Measurements from ENCODE around the gene MAGI1.

MAGI1 gene

GRCh38 chr3:65939184-65939583 lies 99.5 kb downstream of the MAGI1 start:
- no peak for DNase-seq

DNA sequence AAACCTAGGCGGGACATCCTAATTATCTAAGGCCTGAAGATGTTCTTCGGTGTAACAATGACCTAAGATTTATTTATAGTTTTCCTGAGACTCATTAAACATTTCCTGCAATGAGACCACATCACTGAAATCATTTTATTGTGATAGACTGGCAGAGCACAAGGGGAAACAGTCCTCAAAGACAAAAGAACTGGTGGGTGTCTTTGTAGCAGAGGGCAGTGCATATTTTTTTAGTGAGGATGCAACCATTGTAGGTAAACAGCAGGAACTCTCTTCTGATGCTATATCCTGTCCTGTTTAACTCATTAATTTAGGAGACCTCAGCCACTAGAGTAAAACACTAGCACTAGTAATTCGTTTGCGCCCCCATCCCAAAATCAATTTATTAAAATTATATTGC lies 100.0 kb downstream of the MAGI1 start:
- DNase-seq, result no peak

GRCh38 chr3:65938147-65938546 lies 100.6 kb downstream of the MAGI1 start:
- no peak for DNase-seq

DNA sequence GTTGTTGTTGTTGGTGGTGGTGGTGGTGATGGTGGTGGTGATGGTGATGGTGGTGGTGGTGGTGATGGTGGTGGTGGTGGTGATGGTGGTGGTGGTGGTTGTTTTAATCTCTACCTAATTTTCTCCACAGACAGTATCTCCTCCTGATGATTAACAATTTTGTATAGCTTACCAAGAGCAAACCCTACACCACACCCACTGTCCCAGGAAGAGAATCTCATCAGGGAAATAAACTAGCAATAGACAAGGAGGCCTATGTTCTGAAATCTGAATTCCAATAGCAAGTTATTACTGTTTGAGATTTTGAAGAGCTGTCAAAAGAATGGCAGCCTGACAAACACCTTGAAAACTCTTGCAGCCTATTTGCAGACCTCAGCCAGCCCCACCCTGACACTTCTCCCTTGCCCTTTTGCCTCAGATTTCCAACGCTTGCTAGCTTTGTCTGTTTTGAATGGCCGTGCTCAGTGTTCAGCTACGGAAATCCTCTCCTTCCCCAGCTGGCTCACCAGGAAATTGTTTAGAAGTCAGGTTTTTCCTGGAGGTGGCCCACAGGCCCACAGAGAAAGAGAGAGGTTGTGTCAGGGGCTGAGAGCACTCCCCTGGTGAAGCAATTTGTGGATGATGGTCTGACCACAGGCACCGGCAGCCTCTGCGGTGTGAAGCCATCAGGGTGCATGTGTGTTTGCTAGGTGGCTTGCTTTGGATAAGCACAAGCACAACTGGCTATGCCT lies 101.6 kb downstream of the MAGI1 start:
- DNase-seq, result no peak

GRCh38 chr3:65935724-65936123 lies 103.0 kb downstream of the MAGI1 start:
- no peak for DNase-seq

GRCh38 chr3:65930648-65931047 lies 108.1 kb downstream of the MAGI1 start:
- DNase-seq, result no peak

DNA sequence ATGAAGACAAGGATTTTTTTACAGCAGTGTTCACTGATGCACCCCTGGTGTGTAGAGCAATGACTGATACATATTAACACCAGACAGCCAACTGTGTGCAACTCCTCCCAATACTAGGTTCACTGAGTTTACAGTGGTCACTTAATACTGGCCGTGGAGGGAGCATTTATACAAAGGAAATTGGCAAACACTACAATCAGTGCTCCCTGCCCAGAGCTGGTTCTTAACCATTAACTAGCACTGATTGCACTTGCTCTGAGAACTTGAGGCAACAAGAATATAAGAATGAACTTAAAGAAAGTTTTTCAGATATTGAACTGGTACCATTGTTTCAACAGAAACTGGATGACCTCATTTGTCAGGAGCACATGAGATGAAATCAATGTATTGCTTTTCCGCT lies 110.6 kb downstream of the MAGI1 start:
- DNase-seq, result no peak

DNA sequence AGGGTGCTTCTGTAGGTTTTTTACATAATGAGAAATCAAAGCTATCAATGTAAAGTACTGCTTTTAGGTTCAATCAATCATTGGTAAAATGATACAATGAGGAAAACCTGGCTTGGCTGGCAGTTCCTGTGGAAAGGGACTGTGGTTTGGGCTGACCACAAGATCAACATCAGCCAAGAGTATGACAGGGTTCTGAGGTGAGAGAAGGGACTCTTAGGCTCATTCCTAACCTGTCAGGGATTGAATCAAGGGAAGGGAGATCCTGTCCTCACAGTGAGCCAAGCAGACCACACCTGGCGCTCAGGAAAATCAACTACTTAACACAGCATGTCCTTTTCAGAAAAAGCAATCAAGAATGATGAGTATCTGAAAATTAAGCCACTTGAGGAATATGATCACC lies 111.1 kb downstream of the MAGI1 start:
- no peak for DNase-seq

GRCh38 chr3:65925254-65925954 lies 113.3 kb downstream of the MAGI1 start:
- no peak for DNase-seq

GRCh38 chr3:65924762-65925161 lies 114.0 kb downstream of the MAGI1 start:
- DNase-seq, result no peak

GRCh38 chr3:65922441-65922840 lies 116.3 kb downstream of the MAGI1 start:
- no peak for DNase-seq

DNA sequence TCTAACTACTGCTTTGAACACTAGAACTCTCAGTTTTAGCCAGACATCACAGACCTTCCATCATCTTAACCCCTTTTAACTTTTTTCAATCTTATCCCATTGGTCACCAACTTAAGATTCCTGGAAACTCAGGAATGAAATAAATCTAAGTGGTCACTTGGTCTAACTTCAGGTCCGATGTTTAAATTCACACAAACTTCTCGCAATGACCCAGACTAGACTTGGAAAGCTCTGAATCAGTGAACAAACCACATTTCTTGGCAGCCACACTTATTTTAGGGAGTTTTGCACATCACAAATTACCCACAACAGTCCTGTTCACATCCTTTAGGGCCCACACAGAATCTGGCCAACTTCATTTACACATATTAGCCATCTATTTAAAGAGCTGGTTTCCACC lies 118.9 kb downstream of the MAGI1 start:
- no peak for DNase-seq

- DNase-seq, result no peak
These were observed 123.2 kb downstream of the MAGI1 start for GRCh38 chr3:65915477-65915876.

DNA sequence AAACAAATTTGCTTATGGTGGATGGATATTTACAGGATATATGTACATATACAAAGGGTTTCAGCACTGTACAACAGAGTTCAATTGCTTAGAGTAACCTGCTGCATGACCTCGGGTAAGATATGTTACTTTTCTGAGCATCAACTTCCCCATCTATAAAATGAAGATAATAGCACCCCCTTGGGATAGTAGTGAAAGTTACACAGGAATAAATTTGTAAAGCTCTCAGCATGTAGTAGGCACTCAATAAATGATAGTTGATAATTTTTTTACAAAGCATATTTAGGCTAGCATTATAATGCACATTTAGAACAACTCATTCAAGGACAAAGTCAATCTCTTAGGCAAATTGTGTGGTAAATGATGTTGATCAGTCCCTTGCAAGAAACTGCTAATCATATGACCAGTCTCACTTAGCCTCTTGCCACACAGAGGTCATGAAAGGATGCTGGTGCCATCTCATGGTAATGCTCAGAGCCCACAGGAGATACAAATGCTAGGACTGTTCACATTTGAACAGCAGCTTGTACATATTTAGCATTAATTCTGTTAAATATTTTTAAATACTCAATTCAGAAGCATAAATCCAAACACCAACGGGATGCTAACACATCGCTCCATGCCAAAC lies 123.9 kb downstream of the MAGI1 start:
- DNase-seq, result peak; percentile 11 to 40

- DNase-seq, result no peak
These were observed 124.5 kb downstream of the MAGI1 start for GRCh38 chr3:65914032-65914739.

- DNase-seq, result no peak
These were observed 126.1 kb downstream of the MAGI1 start for GRCh38 chr3:65912647-65913046.

- no peak for DNase-seq
These were observed 130.1 kb downstream of the MAGI1 start for GRCh38 chr3:65908588-65908987.

- no peak for DNase-seq
These were observed 131.2 kb downstream of the MAGI1 start for GRCh38 chr3:65907232-65908130.

GRCh38 chr3:65905771-65906170 lies 132.9 kb downstream of the MAGI1 start:
- DNase-seq, result no peak

DNA sequence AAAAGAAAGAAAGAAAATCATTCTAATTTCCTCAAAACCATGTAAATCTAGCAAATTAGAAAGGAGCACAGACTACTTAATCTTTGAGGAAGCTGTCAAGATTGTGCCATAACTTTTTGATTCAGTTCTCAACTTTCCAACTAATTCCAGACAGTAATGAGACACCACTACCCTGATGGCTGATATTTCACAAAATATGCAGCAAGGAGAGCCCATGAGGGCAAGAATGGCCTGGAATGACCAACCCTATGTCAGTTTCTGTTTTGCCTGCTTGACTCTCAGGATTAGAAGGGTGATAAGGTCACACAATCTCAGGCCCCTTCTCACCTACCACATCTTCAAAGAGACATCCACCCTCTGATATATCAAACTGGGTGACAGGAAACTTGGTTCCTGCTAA lies 134.7 kb downstream of the MAGI1 start:
- no peak for DNase-seq

GRCh38 chr3:65902304-65902793 lies 136.4 kb downstream of the MAGI1 start:
- no peak for DNase-seq

- no peak for DNase-seq
These were observed 137.5 kb downstream of the MAGI1 start for GRCh38 chr3:65901226-65901625.

All from AML-193 (cell line).